SK-N-SH (cell line): ENCODE data around the gene SMAD5.

Experiments used
- EZH2phosphoT487 ChIP-seq: fragments of 200-600 bp; sonication (generic); IDR thresholded peaks from 2 replicates; pipeline ENCODE4 v1.6.1; 2017; ENCODE audit warnings: low read depth, mixed run types, mild to moderate bottlenecking, antibody characterized with exemption, moderate library complexity, borderline replicate concordance
- NRF1 ChIP-seq: IDR thresholded peaks from 2 replicates; pipeline ENCODE4 v1.6.1; 2012; ENCODE audit warnings: low read depth, mild to moderate bottlenecking, low read length
- POLR2AphosphoS5 ChIP-seq: IDR thresholded peaks from 2 replicates; pipeline ENCODE4 v1.6.1; 2012; ENCODE audit warnings: low read depth, low read length
- SMC3 ChIP-seq: IDR thresholded peaks from 2 replicates; pipeline ENCODE4 v1.6.1; 2012; ENCODE audit warnings: low read depth, low read length, improper control_type of control experiment
- TAF1 ChIP-seq: IDR thresholded peaks from 2 replicates; pipeline ENCODE4 v1.6.1; 2012; ENCODE audit warnings: low read depth, mild to moderate bottlenecking, low read length, moderate library complexity, borderline replicate concordance
- USF1 ChIP-seq: IDR thresholded peaks from 2 replicates; pipeline ENCODE4 v1.4.0; 2012; ENCODE audit warnings: low read depth, borderline replicate concordance
- TF ChIP-seq, protein P1 (sequence below): fragments of 200-600 bp; sonication (generic); IDR thresholded peaks from 2 replicates; pipeline ENCODE4 v1.6.1; 2017; ENCODE audit warnings: antibody characterized with exemption, mild to moderate bottlenecking, moderate library complexity
- TF ChIP-seq, protein P2 (sequence below): IDR thresholded peaks from 2 replicates; pipeline ENCODE4; 2012

DNA sequence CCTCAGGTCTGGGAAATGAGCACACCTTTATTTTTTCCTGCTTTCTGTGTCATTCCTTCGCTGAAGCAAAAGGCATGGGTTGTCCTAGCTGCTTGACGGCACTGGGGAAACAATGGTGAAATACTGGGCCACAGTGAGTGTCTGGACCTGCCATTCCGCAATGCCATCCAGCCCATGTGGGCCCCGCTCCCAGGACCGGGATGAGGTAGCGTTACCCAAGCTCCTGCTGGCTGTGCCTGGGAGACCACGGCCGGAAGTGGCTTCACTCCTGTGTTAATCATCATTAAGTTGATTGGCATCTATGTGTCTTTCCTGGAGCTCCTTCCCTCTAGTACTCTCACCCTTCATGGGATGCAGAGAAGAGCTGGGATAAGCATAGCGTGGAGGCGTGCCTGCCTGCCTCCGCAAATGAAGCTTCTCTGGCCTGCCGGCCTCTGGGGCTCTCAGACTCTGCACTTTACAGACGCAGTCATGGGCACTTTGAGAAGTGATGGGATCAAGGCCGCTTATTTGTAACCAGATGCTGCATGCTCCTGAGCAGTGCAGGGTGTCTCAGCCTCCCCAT, 76.8 kb downstream of the SMAD5 start:
- TF ChIP-seq POLR2AphosphoS5 (no peak), TAF1 (no peak), SMC3 (no peak), USF1 (no peak), NRF1 (no peak), EZH2phosphoT487 (no peak)
- TF ChIP-seq, protein P1, sequence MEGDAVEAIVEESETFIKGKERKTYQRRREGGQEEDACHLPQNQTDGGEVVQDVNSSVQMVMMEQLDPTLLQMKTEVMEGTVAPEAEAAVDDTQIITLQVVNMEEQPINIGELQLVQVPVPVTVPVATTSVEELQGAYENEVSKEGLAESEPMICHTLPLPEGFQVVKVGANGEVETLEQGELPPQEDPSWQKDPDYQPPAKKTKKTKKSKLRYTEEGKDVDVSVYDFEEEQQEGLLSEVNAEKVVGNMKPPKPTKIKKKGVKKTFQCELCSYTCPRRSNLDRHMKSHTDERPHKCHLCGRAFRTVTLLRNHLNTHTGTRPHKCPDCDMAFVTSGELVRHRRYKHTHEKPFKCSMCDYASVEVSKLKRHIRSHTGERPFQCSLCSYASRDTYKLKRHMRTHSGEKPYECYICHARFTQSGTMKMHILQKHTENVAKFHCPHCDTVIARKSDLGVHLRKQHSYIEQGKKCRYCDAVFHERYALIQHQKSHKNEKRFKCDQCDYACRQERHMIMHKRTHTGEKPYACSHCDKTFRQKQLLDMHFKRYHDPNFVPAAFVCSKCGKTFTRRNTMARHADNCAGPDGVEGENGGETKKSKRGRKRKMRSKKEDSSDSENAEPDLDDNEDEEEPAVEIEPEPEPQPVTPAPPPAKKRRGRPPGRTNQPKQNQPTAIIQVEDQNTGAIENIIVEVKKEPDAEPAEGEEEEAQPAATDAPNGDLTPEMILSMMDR, result no peak
- TF ChIP-seq, protein P2, sequence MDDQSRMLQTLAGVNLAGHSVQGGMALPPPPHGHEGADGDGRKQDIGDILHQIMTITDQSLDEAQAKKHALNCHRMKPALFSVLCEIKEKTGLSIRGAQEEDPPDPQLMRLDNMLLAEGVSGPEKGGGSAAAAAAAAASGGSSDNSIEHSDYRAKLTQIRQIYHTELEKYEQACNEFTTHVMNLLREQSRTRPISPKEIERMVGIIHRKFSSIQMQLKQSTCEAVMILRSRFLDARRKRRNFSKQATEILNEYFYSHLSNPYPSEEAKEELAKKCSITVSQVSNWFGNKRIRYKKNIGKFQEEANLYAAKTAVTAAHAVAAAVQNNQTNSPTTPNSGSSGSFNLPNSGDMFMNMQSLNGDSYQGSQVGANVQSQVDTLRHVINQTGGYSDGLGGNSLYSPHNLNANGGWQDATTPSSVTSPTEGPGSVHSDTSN, result no peak
